WERI-Rb-1 (cell line): ENCODE results near the gene BRK1.
A peak's percentile ranks its signal among the peaks of the same experiment; 100 is the strongest.

Experiments
- DNase-seq: peaks from one replicate; pipeline ENCODE4 v3.0.0-alpha.2; 2020
- H3K27ac ChIP-seq: fragments of 250-450 bp; sonication (Bioruptor Pico); 2 replicates; pipeline ENCODE4 v1.5.1; 2020; ENCODE audit warnings: mild to moderate bottlenecking, moderate library complexity
- H3K27me3 ChIP-seq: fragments of 250-450 bp; sonication (Bioruptor Pico); 2 replicates; pipeline ENCODE4 v1.5.1; 2021; ENCODE audit warnings: mild to moderate bottlenecking, low read depth, moderate library complexity; ENCODE audit not compliant: insufficient read depth, severe bottlenecking
- H3K36me3 ChIP-seq: fragments of 250-450 bp; sonication (Bioruptor Pico); 2 replicates; pipeline ENCODE4 v1.5.1; 2020; ENCODE audit warnings: mild to moderate bottlenecking, moderate library complexity
- H3K4me3 ChIP-seq: 2 replicates; pipeline ENCODE4 v1.5.1; 2011; ENCODE audit warnings: low read depth, mild to moderate bottlenecking, control low read depth, low read length
- H3K9me3 ChIP-seq: fragments of 250-450 bp; sonication (Bioruptor Pico); 2 replicates; pipeline ENCODE4 v1.5.1; 2021; ENCODE audit warnings: mild to moderate bottlenecking, moderate library complexity; ENCODE audit not compliant: severe bottlenecking
- TF ChIP-seq, protein P1 (sequence below): IDR thresholded peaks from 2 replicates; pipeline ENCODE4 v1.5.1; 2011; ENCODE audit warnings: low read depth, mild to moderate bottlenecking, control low read depth, inconsistent platforms, low read length

BRK1 gene

GRCh38 chr3:10136426-10137005 lies 21.0 kb downstream of the BRK1 start:
- H3K9me3 ChIP-seq, result peaks cover 4% of the 10 kb centered on the region
- TF ChIP-seq, protein P1, sequence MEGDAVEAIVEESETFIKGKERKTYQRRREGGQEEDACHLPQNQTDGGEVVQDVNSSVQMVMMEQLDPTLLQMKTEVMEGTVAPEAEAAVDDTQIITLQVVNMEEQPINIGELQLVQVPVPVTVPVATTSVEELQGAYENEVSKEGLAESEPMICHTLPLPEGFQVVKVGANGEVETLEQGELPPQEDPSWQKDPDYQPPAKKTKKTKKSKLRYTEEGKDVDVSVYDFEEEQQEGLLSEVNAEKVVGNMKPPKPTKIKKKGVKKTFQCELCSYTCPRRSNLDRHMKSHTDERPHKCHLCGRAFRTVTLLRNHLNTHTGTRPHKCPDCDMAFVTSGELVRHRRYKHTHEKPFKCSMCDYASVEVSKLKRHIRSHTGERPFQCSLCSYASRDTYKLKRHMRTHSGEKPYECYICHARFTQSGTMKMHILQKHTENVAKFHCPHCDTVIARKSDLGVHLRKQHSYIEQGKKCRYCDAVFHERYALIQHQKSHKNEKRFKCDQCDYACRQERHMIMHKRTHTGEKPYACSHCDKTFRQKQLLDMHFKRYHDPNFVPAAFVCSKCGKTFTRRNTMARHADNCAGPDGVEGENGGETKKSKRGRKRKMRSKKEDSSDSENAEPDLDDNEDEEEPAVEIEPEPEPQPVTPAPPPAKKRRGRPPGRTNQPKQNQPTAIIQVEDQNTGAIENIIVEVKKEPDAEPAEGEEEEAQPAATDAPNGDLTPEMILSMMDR, result no peak

GRCh38 chr3:10137178-10137577 lies 21.7 kb downstream of the BRK1 start:
- no peak overlapping the region for H3K4me3 ChIP-seq
- no peak overlapping the region for H3K27ac ChIP-seq
- peaks cover 4% of the 10 kb centered on the region for H3K9me3 ChIP-seq
- H3K27me3 ChIP-seq, result no peaks in the 10 kb centered on the region
- no peak for DNase-seq
- TF ChIP-seq, protein P1, result no peak
- H3K36me3 ChIP-seq, result peaks cover 4% of the 10 kb centered on the region; the same call in 1 of the 2 replicates

More at GRCh38 chr3:10136426-10137005, 21.0 kb downstream of the BRK1 start:
- no peak for DNase-seq
- H3K27me3 ChIP-seq, result no peaks in the 10 kb centered on the region
- H3K36me3 ChIP-seq, result no peaks in the 10 kb centered on the region
- H3K27ac ChIP-seq, result no peak overlapping the region
- H3K4me3 ChIP-seq, result no peak overlapping the region

- no peak overlapping the region for H3K4me3 ChIP-seq
- no peak for DNase-seq
- H3K27ac ChIP-seq, result peak overlapping the region; percentile 90
- peaks cover under 1% of the 10 kb centered on the region for H3K9me3 ChIP-seq
- peaks cover 36% of the 10 kb centered on the region for H3K36me3 ChIP-seq
- no peaks in the 10 kb centered on the region for H3K27me3 ChIP-seq
- TF ChIP-seq, protein P1, result no peak
Measured at GRCh38 chr3:10140996-10141546, 25.6 kb downstream of the BRK1 start.

DNA sequence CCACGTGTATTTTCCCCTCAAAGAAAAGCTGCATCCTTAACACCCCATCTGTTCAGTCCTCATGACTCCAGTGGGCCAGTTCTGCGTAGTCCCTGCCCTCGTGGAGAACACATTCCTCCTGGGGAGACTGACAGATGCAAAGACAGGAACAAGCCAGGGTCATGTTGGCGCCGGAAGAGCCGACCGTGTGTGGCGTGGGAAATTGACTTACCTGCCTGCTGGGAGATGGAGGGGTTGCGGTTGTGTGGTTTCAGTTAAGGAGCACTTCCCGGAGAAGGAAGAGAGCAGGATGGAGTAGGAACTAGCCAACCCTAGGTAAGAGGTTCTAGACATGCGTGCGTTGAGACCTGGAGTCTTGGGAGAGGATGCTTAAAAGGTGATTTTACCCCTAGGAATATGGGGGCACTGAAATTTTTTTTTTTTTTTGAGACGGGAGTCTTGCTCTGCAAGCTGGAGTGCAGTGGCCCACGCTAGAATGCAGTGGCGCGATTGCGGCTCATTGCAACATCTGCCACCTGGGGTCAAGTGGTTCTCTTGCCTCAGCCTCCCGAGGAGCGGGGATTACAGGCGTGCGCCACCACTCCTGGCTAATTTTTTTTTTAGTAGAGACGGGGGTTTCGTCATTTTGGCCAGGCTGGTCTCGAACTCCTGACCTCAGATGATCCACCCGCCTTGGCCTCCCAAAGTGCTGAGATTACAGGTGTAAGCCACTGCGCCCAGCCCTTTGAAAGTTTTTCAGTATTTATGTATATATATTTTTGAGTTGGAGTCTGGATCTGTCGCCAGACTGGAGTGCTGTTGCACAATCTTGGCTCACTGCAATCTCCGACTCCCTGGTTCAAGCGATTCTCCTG lies 27.5 kb downstream of the BRK1 start:
- TF ChIP-seq, protein P1, result no peak
- H3K27me3 ChIP-seq, result no peaks in the 10 kb centered on the region
- H3K4me3 ChIP-seq, result peak overlapping the region; percentile 56
- no peak overlapping the region; the same call in 1 of the 2 replicates for H3K27ac ChIP-seq
- H3K9me3 ChIP-seq, result no peaks in the 10 kb centered on the region
- peaks cover 52% of the 10 kb centered on the region for H3K36me3 ChIP-seq
- DNase-seq, result no peak

GRCh38 chr3:10145685-10146084 lies 30.2 kb downstream of the BRK1 start:
- Histone ChIP-seq H3K27me3 (no peaks in the 10 kb centered on the region), H3K27ac (no peak overlapping the region), H3K36me3 (peaks cover 73% of the 10 kb centered on the region), H3K4me3 (no peak overlapping the region), H3K9me3 (no peaks in the 10 kb centered on the region)
- TF ChIP-seq, protein P1, result no peak
- no peak for DNase-seq
